ENCODE results near the gene NRG3. TPM values are rescaled to one million over a fixed set of nuclear protein-coding genes. Genes with fewer than 3 reads are reported as not detected.

Gene NRG3
- total and polyA plus RNA-seq, 2 of the 8 experiments (the other 6 are each of a cell fraction or from before 2014, with no cell fraction given): 4.2 to 5.0 TPM

DNA sequence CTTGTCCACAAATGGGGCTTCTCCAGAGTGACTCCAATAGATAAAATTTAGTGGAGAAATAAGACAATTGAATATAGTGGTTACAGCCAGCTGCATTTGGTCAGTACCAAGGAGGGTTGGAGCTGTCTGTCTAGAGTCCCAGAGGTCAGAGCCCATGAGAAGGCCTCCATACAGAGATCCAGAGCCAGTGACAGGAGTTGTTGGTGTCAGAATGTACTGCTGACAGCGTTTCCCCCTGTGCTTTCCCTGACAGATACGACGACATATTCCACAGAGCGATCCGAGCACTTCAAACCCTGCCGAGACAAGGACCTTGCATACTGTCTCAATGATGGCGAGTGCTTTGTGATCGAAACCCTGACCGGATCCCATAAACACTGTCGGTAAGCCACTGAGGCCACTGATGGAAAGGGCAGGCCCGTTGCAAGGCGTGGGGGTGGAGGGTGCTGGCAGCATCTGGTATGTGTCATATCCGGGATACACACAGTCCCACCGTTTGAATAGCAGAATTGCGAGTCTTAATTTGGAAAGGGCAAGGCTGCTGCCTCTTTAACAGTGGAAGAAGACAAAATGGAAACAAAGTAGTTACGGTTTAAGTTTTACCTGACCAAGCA is 483.6 kb downstream of the NRG3 start:
- Histone ChIP-seq H3K9me3 (ENCODE audit: insufficient read depth in 2 of 2, low read depth in 1 of 2, low read length in 1 of 2) (no peaks in the 10 kb centered on the region), H2BK120ac (replicated peaks; ENCODE audit: low read depth, low read length) (no peak overlapping the region), H3K4ac (replicated peaks; ENCODE audit: insufficient read length, low read depth, low read length) (no peak overlapping the region), H3K14ac (ENCODE audit: insufficient read length) (no peak overlapping the region), H3K9ac (replicated peaks in 1 of 4; ENCODE audit: extremely low read depth in 1 of 4, low read depth in 3 of 4, low read length in 3 of 4) (no peak overlapping the region), H3K4me3 (ENCODE audit: extremely low read depth in 1 of 4, insufficient read depth in 2 of 4, low read depth in 3 of 4, low read length in 4 of 4) (no peak overlapping the region), H4K8ac (ENCODE audit: extremely low read depth, insufficient read depth, low read length) (no peak overlapping the region; the same call in 1 of the 2 replicates), H3K4me1 (replicated peaks in 1 of 4; ENCODE audit: control insufficient read depth in 3 of 4, insufficient read depth in 4 of 4, low read length in 3 of 4) (no peaks in the 10 kb centered on the region), H3K79me2 (ENCODE audit: control insufficient read depth in 1 of 2, insufficient read depth in 2 of 2, low read length in 2 of 2) (no peaks in the 10 kb centered on the region), H2AK5ac (ENCODE audit: low read depth, low read length) (no peak overlapping the region), H4K91ac (replicated peaks; ENCODE audit: insufficient read length, low read length) (no peak overlapping the region), H4K5ac (ENCODE audit: insufficient read length, low read depth, low read length) (no peak overlapping the region), H4K20me1 (replicated peaks in 1 of 2; ENCODE audit: control insufficient read depth in 1 of 2, insufficient read depth in 2 of 2, low read length in 2 of 2) (no peaks in the 10 kb centered on the region), H3K27me3 (replicated peaks in 1 of 4; ENCODE audit: control insufficient read depth in 3 of 4, extremely low read depth in 1 of 4, insufficient read depth in 3 of 4, low read length in 3 of 4) (no peaks in the 10 kb centered on the region), H2BK5ac (ENCODE audit: low read depth, low read length) (no peak overlapping the region), H3K23ac (ENCODE audit: insufficient read length) (no peak overlapping the region), H3K36me3 (ENCODE audit: control insufficient read depth in 2 of 4, insufficient read depth in 4 of 4, low read length in 3 of 4) (no peaks in the 10 kb centered on the region), H3K23me2 (ENCODE audit: low read depth, low read length) (no peaks in the 10 kb centered on the region), H3K18ac (ENCODE audit: extremely low read depth, low read length) (no peak overlapping the region), H3K4me2 (ENCODE audit: insufficient read depth in 1 of 2, low read depth in 2 of 2, low read length in 2 of 2) (no peak overlapping the region), H2AFZ (ENCODE audit: low read length) (no peak overlapping the region), H3K56ac (replicated peaks; ENCODE audit: insufficient read length, low read depth, low read length) (no peak overlapping the region), H2BK12ac (ENCODE audit: low read depth, low read length) (no peak overlapping the region), H2BK20ac (ENCODE audit: low read length) (no peak overlapping the region), H3K79me1 (ENCODE audit: low read depth, low read length) (no peaks in the 10 kb centered on the region), H2BK15ac (ENCODE audit: low read length) (no peak overlapping the region), H3K27ac (ENCODE audit: low read depth, low read length) (no peak overlapping the region)
- ChIA-PET CTCF (ENCODE audit: partially characterized antibody) (no interaction called here), POLR2A (ENCODE audit: partially characterized antibody) (no interaction called here)
- WGBS, 2 experiments (ENCODE audit: extremely low coverage in 1 of 2, insufficient coverage in 1 of 2, insufficient read length in 1 of 2, insufficient replicate concordance in 2 of 2, low coverage in 1 of 2, low lambda C conversion rate in 2 of 2, missing lambda C conversion rate in 1 of 2): 88% methylated on average over 15 of the region's 16 CpGs; no CpG with 5 or more reads in 1 of the 2 experiments
- DNase-seq (ENCODE audit: low read depth in 1 of 2, low spot score in 2 of 2): no peak
- FAIRE-seq: no peak
- TF ChIP-seq PHF8 (conservative IDR thresholded peaks at IDR 0.05; ENCODE audit: low read depth, low read length) (no peak), KDM4A (IDR thresholded peaks at IDR 0.05; ENCODE audit: low read depth, low read length, severe bottlenecking) (no peak), TAF1 (IDR thresholded peaks at IDR 0.05; ENCODE audit: low read depth, low read length) (no peak), RNF2 (IDR thresholded peaks at IDR 0.05; ENCODE audit: borderline replicate concordance, low read depth, low read length, missing control alignments, poor library complexity, severe bottlenecking) (no peak), ASH2L (IDR thresholded peaks at IDR 0.05; ENCODE audit: low read length) (no peak), KDM1A (IDR thresholded peaks at IDR 0.05; ENCODE audit: borderline replicate concordance, low read length) (no peak), HDAC2 (IDR thresholded peaks at IDR 0.05; ENCODE audit: borderline replicate concordance in 1 of 2, low read depth in 2 of 2, low read length in 2 of 2) (no peak), ATF2 (IDR thresholded peaks at IDR 0.05; ENCODE audit: low read length) (no peak), CBX8 (IDR thresholded peaks at IDR 0.05; ENCODE audit: borderline replicate concordance, low read depth, low read length) (no peak), BACH1 (IDR thresholded peaks at IDR 0.05; ENCODE audit: low read length) (no peak), EGR1 (IDR thresholded peaks at IDR 0.05; ENCODE audit: borderline replicate concordance, low read depth, low read length) (no peak), CEBPB (IDR thresholded peaks at IDR 0.05; ENCODE audit: low read depth, low read length) (no peak)
